Pancreas (tissue), 10 donors: ENCODE data around the gene SIN3B. TPM values are rescaled to one million over a fixed set of nuclear protein-coding genes. Genes with fewer than 3 reads are reported as not detected.

Source experiments
- ATAC-seq, 4 donors: fragments of 200-7000 bp; cut with Tn5 transposase; one replicate each; pipeline versions ENCODE4 v1.8.0 to v1.9.1; 2020; ENCODE audit warnings: mild to moderate bottlenecking in 4 of 4, moderate library complexity in 4 of 4
- DNase-seq, 6 donors: peaks; one replicate each; pipeline ENCODE4 v3.0.0-alpha.2; 2020
- FAIRE-seq: peaks from 2 replicates; lab custom pipeline; 2012; peaks lifted over from hg19 to GRCh38; lab: Jason Lieb, UNC
- H3K27ac ChIP-seq, 4 donors: fragments of 200-600 bp; sonication (generic); 1 replicate in 3 of 4; 2 replicates in 1 of 4; pipeline versions ENCODE4 v1.5.0 to v1.8.0; 2020
- H3K27me3 ChIP-seq, 4 donors: fragments of 200-600 bp; one replicate each; pipeline ENCODE4 v1.8.0; 2021
- H3K36me3 ChIP-seq, 3 donors: fragments of 200-600 bp; sonication (generic) in 1 of 3; one replicate each; pipeline versions ENCODE4 v1.5.0 to v1.8.0; 2020 to 2021
- H3K4me1 ChIP-seq, 3 donors: fragments of 200-600 bp; one replicate each; pipeline ENCODE4 v1.8.0; 2021
- H3K4me3 ChIP-seq, 4 donors: fragments of 200-600 bp; sonication (generic) in 2 of 4; one replicate each; pipeline versions ENCODE4 v1.5.0 to v1.8.0; 2020 to 2021
- H3K9me3 ChIP-seq, 4 donors: fragments of 200-600 bp; one replicate each; pipeline ENCODE4 v1.8.0; 2021
- WGBS, 2 donors: extraction: QIAGEN DNeasy Blood & Tissue Kit; methylation state at CpG; one replicate each; pipeline ENCODE4 v1.1.7; 2013; 5-methylcytosine and 5-hydroxymethylcytosine counted together
- intact Hi-C, 3 donors: fragments of 100-400 bp; cut with DNase I; formaldehyde crosslinking; loops; one replicate each; pipeline versions ENCODE4 v1.11.1 to v1.14.2; 2022
- polyA plus RNA-seq, 2 donors: library from polyadenylated mRNA; stranded (reverse); fragments of 200-250 nt; gene quantifications; one replicate each; pipeline ENCODE4 v1.2.3, GENCODE V29; 2013
- total RNA-seq, 6 donors: library from RNA; stranded (reverse); fragmentation: NEBNext Ultra II Directional in 4 of 6; extraction: Animal tissue kit (Norgen Biotek cat#: 25700) in 4 of 6; gene quantifications; one replicate each; pipeline versions ENCODE4 v1.2.1 to v1.2.4, GENCODE V29; 2021 to 2023
- TF ChIP-seq, protein P1 (sequence below), 4 donors: fragments of 200-600 bp; sonication (generic) in 3 of 4; IDR thresholded peaks; one replicate each; pipeline versions ENCODE4 v1.5.0 to v1.8.0; 2021; ENCODE audit warnings: antibody characterized with exemption in 4 of 4
- donor health status: healthy with polysubstance abuse.
- donor health status: DM: no; HTN: no; CAD: no; lungs with moderate emphysema.
- donor health status: DM: no; HTN: no; CAD: no.
- donor health status: control.
- donor health status: control.
- donor health status: Bipolar disorder and iron deficiency.
- donor health status: DM: yes; HTN: yes; CAD: no.
- donor health status: DM: no; HTN: no; CAD: no.
- donor health status: DM: no; HTN: no; CAD: no.
- donor health status: DM: yes; HTN: yes; CAD: no.

SIN3B gene
- total and polyA plus RNA-seq, 8 donors: 13.6 to 51.8 (median 20.1) TPM

DNA sequence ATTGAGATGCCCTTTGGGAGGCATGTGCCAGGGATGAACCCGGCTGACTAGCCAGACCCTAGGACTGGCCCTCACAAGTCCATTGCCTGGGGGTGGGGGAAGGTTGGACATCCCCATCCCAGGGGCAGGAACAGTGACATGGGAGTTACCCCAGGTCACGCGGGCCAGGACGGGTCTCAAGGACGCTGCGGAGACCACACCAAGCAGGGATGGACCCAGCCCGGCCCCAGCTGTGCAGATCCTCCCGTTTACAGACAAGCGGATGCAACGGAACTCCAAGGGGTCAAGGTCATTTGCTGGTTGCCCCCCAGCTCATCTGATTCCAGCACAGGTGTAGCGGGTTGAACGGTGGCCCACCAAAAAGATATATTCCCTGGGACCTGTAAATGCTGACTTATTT, 79.6 kb downstream of the SIN3B start:
- Histone ChIP-seq H3K4me3 (no peak overlapping the region), H3K27ac (no peak overlapping the region), H3K9me3 (no peaks in the 10 kb centered on the region), H3K36me3 (no peaks in the 10 kb centered on the region), H3K27me3 (no peaks in the 10 kb centered on the region), H3K4me1 (no peaks in the 10 kb centered on the region)
- ATAC-seq (no peak), DNase-seq (peak in 1 of 6 donors; percentile 35), FAIRE-seq (no peak)
- intact Hi-C loops: no loop called here
- WGBS, 2 donors: 63 to 67% methylated on average over 12 of the region's 12 CpGs
- TF ChIP-seq, protein P1, sequence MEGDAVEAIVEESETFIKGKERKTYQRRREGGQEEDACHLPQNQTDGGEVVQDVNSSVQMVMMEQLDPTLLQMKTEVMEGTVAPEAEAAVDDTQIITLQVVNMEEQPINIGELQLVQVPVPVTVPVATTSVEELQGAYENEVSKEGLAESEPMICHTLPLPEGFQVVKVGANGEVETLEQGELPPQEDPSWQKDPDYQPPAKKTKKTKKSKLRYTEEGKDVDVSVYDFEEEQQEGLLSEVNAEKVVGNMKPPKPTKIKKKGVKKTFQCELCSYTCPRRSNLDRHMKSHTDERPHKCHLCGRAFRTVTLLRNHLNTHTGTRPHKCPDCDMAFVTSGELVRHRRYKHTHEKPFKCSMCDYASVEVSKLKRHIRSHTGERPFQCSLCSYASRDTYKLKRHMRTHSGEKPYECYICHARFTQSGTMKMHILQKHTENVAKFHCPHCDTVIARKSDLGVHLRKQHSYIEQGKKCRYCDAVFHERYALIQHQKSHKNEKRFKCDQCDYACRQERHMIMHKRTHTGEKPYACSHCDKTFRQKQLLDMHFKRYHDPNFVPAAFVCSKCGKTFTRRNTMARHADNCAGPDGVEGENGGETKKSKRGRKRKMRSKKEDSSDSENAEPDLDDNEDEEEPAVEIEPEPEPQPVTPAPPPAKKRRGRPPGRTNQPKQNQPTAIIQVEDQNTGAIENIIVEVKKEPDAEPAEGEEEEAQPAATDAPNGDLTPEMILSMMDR (IDR thresholded peaks at IDR 0.05): no peak

DNA sequence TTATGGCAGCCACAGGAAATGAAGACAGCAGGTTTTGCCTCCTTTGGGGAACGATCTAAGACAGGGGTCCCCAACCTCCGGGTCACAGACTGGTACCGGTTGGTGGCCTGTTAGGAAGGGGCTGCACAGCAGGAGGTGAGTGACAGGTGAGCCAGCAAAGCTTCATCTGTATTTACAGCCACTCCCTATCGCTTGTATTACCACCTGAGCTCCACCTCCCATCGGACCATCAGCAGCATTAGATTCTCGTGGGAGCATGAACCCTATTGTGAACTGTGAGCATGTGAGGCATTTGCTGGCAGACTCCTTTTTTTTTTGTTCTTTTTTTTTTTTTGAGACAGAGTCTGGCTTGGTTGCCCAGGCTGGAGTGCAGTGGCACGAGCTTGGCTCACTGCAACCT, 81.8 kb downstream of the SIN3B start:
- FAIRE-seq: no peak
- H3K36me3 ChIP-seq: no peaks in the 10 kb centered on the region

GRCh38 chr19:16912780-16913179, 83.6 kb downstream of the SIN3B start:
- TF ChIP-seq, protein P1 (IDR thresholded peaks at IDR 0.05): no peak
- intact Hi-C loops: no loop called here

More for the DNA sequence above, 81.8 kb downstream of the SIN3B start:
- DNase-seq (peak in 1 of 6 donors; percentile 6), ATAC-seq (no peak)
- no peaks in the 10 kb centered on the region for H3K9me3 ChIP-seq
- H3K27ac ChIP-seq: no peak overlapping the region
- WGBS, 2 donors: 74 to 86% methylated on average over 7 of the region's 7 CpGs
- intact Hi-C loops: no loop called here
- TF ChIP-seq, protein P1 (IDR thresholded peaks at IDR 0.05): no peak
- H3K4me3 ChIP-seq: no peak overlapping the region
- no peaks in the 10 kb centered on the region for H3K27me3 ChIP-seq
- no peaks in the 10 kb centered on the region for H3K4me1 ChIP-seq

GRCh38 chr19:16914421-16914820, 85.2 kb downstream of the SIN3B start:
- Histone ChIP-seq H3K27me3 (no peaks in the 10 kb centered on the region), H3K4me3 (no peak overlapping the region), H3K4me1 (no peaks in the 10 kb centered on the region), H3K27ac (no peak overlapping the region), H3K9me3 (no peaks in the 10 kb centered on the region), H3K36me3 (no peaks in the 10 kb centered on the region)
- intact Hi-C loops: no loop called here
- WGBS, 2 donors: 70 to 83% methylated on average over 11 of the region's 11 CpGs
- DNase-seq (no peak), ATAC-seq (no peak), FAIRE-seq (no peak)
- TF ChIP-seq, protein P1 (IDR thresholded peaks at IDR 0.05): no peak

More at GRCh38 chr19:16912780-16913179, 83.6 kb downstream of the SIN3B start:
- no peaks in the 10 kb centered on the region for H3K36me3 ChIP-seq
- no peaks in the 10 kb centered on the region for H3K9me3 ChIP-seq
- FAIRE-seq (no peak), DNase-seq (no peak), ATAC-seq (no peak)
- no peaks in the 10 kb centered on the region for H3K27me3 ChIP-seq
- H3K4me3 ChIP-seq: no peak overlapping the region
- H3K27ac ChIP-seq: no peak overlapping the region
- 43 to 55% methylated on average over 4 of the region's 4 CpGs for WGBS, 2 donors
- no peaks in the 10 kb centered on the region for H3K4me1 ChIP-seq

DNA sequence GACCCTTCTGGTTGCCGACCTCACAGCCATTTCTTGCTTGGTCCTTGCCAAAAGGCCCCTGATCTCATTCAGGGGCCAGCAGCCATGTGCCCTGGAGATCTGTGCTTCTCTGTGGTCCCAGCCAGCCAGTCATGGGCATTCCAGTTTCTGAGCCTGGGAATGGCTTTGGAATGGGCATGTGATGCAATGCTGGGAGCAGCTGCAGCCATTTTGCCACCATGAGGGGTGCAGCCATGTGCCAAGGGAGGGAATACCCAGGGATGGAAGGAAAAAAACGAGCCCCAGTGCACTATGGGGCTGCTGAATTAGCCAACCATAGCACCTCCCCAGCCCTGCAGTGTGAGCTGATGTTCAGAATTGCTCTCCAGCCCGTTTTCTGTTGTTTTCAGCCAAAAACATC, 85.9 kb downstream of the SIN3B start:
- no peak for FAIRE-seq
- H3K27ac ChIP-seq: no peak overlapping the region
- WGBS, 2 donors: 46 to 56% methylated on average over 3 of the region's 3 CpGs
- no peaks in the 10 kb centered on the region for H3K9me3 ChIP-seq
- H3K4me1 ChIP-seq: no peaks in the 10 kb centered on the region
- no peak overlapping the region for H3K4me3 ChIP-seq
- no peak for ATAC-seq
- TF ChIP-seq, protein P1 (IDR thresholded peaks at IDR 0.05): no peak
- no peaks in the 10 kb centered on the region for H3K27me3 ChIP-seq
- DNase-seq: no peak
- intact Hi-C loops: no loop called here
- H3K36me3 ChIP-seq: no peaks in the 10 kb centered on the region
